Peyer's patch (tissue), 4 donors: ENCODE measurements around the gene LIMD2. TPM values are rescaled to one million over a fixed set of nuclear protein-coding genes. Genes with fewer than 3 reads are reported as not detected.
A peak's percentile ranks its signal among the peaks of the same experiment; 100 is the strongest.

ENCODE experiments used
- DNase-seq, 3 donors: peaks; one replicate each; pipeline ENCODE4 v3.0.0-alpha.2; 2017 to 2019
- H3K27ac ChIP-seq, 4 donors: fragments of 200-600 bp; sonication (generic); one replicate each; pipeline ENCODE4 v1.5.1; 2016 to 2019
- H3K27me3 ChIP-seq, 2 donors: fragments of 200-600 bp; sonication (generic); one replicate each; pipeline ENCODE4 v1.5.1; 2019
- H3K36me3 ChIP-seq, 3 donors: fragments of 200-600 bp; sonication (generic); one replicate each; pipeline ENCODE4 v1.5.1; 2016 to 2019
- H3K4me1 ChIP-seq, 4 donors: fragments of 200-600 bp; sonication (generic); one replicate each; pipeline ENCODE4 v1.5.1; 2016 to 2019
- H3K4me3 ChIP-seq, 4 donors: fragments of 200-600 bp; sonication (generic); 1 replicate in 3 of 4; 2 replicates in 1 of 4; pipeline ENCODE4 v1.5.1; 2016 to 2019; ENCODE audit warnings: mild to moderate bottlenecking in 1 of 4
- H3K9me3 ChIP-seq, 4 donors: fragments of 200-600 bp; sonication (generic); one replicate each; pipeline ENCODE4 v1.5.1; 2016 to 2019; ENCODE audit warnings: mild to moderate bottlenecking in 1 of 4
- CTCF ChIP-seq, 6 experiments: fragments of 450-650 bp in 4 of 6; fragments of 200-600 bp in 2 of 6; sonication (generic) in 1 of 6; IDR thresholded peaks; one replicate each; pipeline ENCODE4 v1.5.1; 2017 to 2019; ENCODE audit warnings: antibody characterized with exemption in 6 of 6, mild to moderate bottlenecking in 3 of 6, moderate library complexity in 1 of 6
- POLR2A ChIP-seq, 2 donors: fragments of 450-650 bp; IDR thresholded peaks; one replicate each; pipeline ENCODE4 v1.5.1; 2017; ENCODE audit warnings: antibody characterized with exemption in 2 of 2, mild to moderate bottlenecking in 2 of 2, moderate library complexity in 2 of 2
- total RNA-seq, 4 donors: library from RNA; depleted of rRNA; stranded (reverse); fragments of >200 nt; gene quantifications; one replicate each; pipeline ENCODE4 v1.1.0, GENCODE V29; 2016

Gene LIMD2
- total RNA-seq, 4 donors from 2014 or later: 9.9 to 79.2 (median 12.6) TPM

GRCh38 chr17:63675231-63675606, 24.7 kb downstream of the LIMD2 start:
- H3K27me3 ChIP-seq: no peaks in the 10 kb centered on the region
- no peak for DNase-seq
- peak overlapping the region in 1 of 4 donors; percentile 28 for H3K4me3 ChIP-seq
- TF ChIP-seq CTCF (IDR thresholded peaks at IDR 0.05) (no peak), POLR2A (IDR thresholded peaks at IDR 0.05) (no peak)
- H3K4me1 ChIP-seq: peaks cover 0 to 26% (median 2%) of the 10 kb centered on the region in 4 donors
- no peaks in the 10 kb centered on the region for H3K9me3 ChIP-seq
- H3K27ac ChIP-seq: peak overlapping the region; percentile 56 to 76 (median 68)
- H3K36me3 ChIP-seq: peaks cover 0 to 16% (median 0%) of the 10 kb centered on the region in 3 donors

DNA sequence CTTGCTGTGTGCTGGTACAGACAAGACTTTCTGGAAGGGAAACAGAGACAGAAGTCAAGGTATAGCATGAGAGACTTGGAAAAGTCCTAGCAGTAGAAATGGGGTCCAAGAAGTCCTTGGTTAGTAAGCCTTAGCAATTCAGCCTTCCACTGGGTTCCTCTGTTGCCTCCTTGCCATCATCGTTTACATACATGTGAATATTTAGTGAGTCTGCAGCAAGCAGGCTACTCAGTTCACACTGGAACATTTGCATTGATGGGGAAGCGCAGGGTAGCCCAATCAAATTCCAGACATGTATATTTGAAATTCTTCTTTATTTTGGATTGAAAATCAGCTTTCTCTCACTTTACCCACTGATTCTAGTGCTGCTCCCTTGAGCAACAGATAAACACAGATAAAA, 27.1 kb downstream of the LIMD2 start:
- no peak overlapping the region for H3K4me3 ChIP-seq
- no peaks in the 10 kb centered on the region for H3K27me3 ChIP-seq
- H3K27ac ChIP-seq: no peak overlapping the region
- DNase-seq: no peak
- H3K36me3 ChIP-seq: peaks cover 0 to 25% (median 0%) of the 10 kb centered on the region in 3 donors
- no peaks in the 10 kb centered on the region for H3K9me3 ChIP-seq
- peaks cover 0 to 26% (median 2%) of the 10 kb centered on the region in 4 donors for H3K4me1 ChIP-seq
- TF ChIP-seq POLR2A (IDR thresholded peaks at IDR 0.05) (no peak), CTCF (IDR thresholded peaks at IDR 0.05) (no peak)

DNA sequence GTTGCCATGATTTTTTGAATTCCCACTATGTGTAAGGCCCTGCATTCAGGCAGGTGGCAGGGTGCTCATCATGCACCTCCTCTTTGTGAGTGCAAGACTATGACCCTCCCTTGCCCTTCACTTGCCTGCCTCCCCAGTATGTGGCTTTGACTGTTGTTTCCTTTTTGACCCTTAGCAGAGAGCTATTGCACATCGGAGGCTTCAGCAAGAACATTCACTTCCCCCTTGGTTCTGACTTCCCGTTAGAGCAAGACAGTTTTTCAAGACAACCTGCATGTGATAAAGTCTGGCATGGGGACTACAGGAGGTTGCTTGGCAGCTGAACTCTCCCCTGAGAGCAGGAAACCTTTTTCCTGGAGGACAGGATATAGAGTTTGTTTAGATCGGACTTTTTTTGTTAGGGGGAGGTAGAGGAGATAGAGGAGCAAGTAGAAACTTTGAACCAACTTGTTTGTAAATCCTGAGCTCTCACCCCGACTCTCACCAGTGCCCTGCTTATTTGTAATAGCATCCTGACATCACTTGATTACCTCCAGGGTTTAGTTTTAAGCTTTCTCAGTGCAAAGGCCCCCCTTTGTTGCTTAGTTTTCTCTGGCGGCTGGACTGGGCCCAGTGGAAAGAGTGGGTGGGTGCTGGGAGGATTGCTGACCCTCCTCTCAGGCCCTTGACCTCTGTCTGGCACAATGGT, 34.3 kb downstream of the LIMD2 start:
- H3K4me3 ChIP-seq: no peak overlapping the region
- peak overlapping the region in 3 of 4 donors; percentile 7 to 31 (median 13) for H3K27ac ChIP-seq
- DNase-seq: peak in 1 of 3 donors; percentile 26
- no peaks in the 10 kb centered on the region for H3K27me3 ChIP-seq
- no peak for TF ChIP-seq POLR2A (IDR thresholded peaks at IDR 0.05)
- no peak for TF ChIP-seq CTCF (IDR thresholded peaks at IDR 0.05)
- H3K9me3 ChIP-seq: no peaks in the 10 kb centered on the region
- H3K4me1 ChIP-seq: peaks cover 0 to 3% (median 0%) of the 10 kb centered on the region in 4 donors
- H3K36me3 ChIP-seq: peaks cover 0 to 54% (median 3%) of the 10 kb centered on the region in 3 donors

- H3K27ac ChIP-seq: no peak overlapping the region
- no peaks in the 10 kb centered on the region for H3K27me3 ChIP-seq
- DNase-seq: no peak
- H3K36me3 ChIP-seq: peaks cover 0 to 60% (median 0%) of the 10 kb centered on the region in 3 donors
- TF ChIP-seq POLR2A (IDR thresholded peaks at IDR 0.05) (no peak), CTCF (IDR thresholded peaks at IDR 0.05) (no peak)
- H3K9me3 ChIP-seq: no peaks in the 10 kb centered on the region
- H3K4me1 ChIP-seq: no peaks in the 10 kb centered on the region
- H3K4me3 ChIP-seq: no peak overlapping the region
These were observed 40.1 kb downstream of the LIMD2 start for GRCh38 chr17:63659850-63660249.

DNA sequence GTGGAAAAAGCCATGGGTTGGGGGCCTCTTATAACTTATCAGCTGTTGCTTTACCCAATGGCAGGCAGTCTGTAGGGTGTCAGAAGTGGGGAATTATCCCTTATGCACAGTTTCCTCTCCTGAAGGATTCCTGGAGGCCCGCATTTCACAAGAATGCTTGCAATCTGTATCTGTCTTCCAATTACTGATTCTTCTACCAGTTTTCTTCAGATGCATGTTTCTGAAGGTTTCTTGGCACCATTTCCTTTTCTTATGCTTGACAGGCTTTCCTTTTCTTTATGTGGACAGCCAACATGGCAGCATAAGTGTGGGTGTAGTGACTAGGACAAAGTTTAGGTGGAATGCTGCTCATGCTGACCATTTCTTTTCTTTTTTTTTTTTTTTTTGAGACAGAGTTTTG, 41.6 kb downstream of the LIMD2 start:
- H3K27me3 ChIP-seq: no peaks in the 10 kb centered on the region
- TF ChIP-seq CTCF (IDR thresholded peaks at IDR 0.05) (no peak), POLR2A (IDR thresholded peaks at IDR 0.05) (no peak)
- DNase-seq: no peak
- no peak overlapping the region for H3K4me3 ChIP-seq
- no peak overlapping the region for H3K27ac ChIP-seq
- peaks cover 0 to 60% (median 0%) of the 10 kb centered on the region in 3 donors for H3K36me3 ChIP-seq
- no peaks in the 10 kb centered on the region for H3K9me3 ChIP-seq
- H3K4me1 ChIP-seq: no peaks in the 10 kb centered on the region
